Measurements from ENCODE around the gene DYNC1LI2. TPM values are rescaled to one million over a fixed set of nuclear protein-coding genes. Genes with fewer than 3 reads are reported as not detected.

The DYNC1LI2 gene
- total and polyA plus RNA-seq, 10 of the 15 experiments (the other 5 are each of a cell fraction or from before 2014, with no cell fraction given): 6.0 to 46.5 (median 33.7) TPM

- TF ChIP-seq TARDBP (IDR thresholded peaks at IDR 0.05; ENCODE audit: borderline replicate concordance) (no peak), PAX5 (IDR thresholded peaks at IDR 0.05; ENCODE audit: borderline replicate concordance, low read depth, low read length) (peak; percentile 68; the same call in 1 of the 2 replicates), EZH2 (IDR thresholded peaks at IDR 0.05; ENCODE audit: borderline replicate concordance, control insufficient read depth, low read depth, low read length) (no peak), KLF5 (IDR thresholded peaks at IDR 0.05; ENCODE audit: partially characterized antibody) (peak; percentile 88), CHD1 (IDR thresholded peaks at IDR 0.05; ENCODE audit: low read depth, low read length) (no peak), BACH1 (IDR thresholded peaks at IDR 0.05; ENCODE audit: borderline replicate concordance) (peak; percentile 94), NFXL1 (IDR thresholded peaks at IDR 0.05; ENCODE audit: borderline replicate concordance) (0 out of 2 replicates have a peak, but pooled peaks have one; percentile 50), CEBPZ (IDR thresholded peaks at IDR 0.05; ENCODE audit: low read depth, low read length) (no peak), NKRF (conservative IDR thresholded peaks at IDR 0.05) (peak; percentile 72; the same call in 1 of the 2 replicates), RUNX3 (IDR thresholded peaks at IDR 0.05; ENCODE audit: low read length) (peak; percentile 40), STAT1 (conservative IDR thresholded peaks at IDR 0.05) (peak; percentile 98; the same call in 1 of the 2 replicates), E2F8 (IDR thresholded peaks at IDR 0.05; ENCODE audit: low read depth, partially characterized antibody) (no peak), NFYA (IDR thresholded peaks at IDR 0.05; ENCODE audit: borderline replicate concordance, low read depth, low read length) (no peak), SMAD5 (IDR thresholded peaks at IDR 0.05; ENCODE audit: low read depth) (peak; percentile 62; the same call in 1 of the 2 replicates)
- TF ChIP-seq, protein P1, sequence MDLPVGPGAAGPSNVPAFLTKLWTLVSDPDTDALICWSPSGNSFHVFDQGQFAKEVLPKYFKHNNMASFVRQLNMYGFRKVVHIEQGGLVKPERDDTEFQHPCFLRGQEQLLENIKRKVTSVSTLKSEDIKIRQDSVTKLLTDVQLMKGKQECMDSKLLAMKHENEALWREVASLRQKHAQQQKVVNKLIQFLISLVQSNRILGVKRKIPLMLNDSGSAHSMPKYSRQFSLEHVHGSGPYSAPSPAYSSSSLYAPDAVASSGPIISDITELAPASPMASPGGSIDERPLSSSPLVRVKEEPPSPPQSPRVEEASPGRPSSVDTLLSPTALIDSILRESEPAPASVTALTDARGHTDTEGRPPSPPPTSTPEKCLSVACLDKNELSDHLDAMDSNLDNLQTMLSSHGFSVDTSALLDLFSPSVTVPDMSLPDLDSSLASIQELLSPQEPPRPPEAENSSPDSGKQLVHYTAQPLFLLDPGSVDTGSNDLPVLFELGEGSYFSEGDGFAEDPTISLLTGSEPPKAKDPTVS (IDR thresholded peaks at IDR 0.05; ENCODE audit: low read depth, low read length): 0 out of 2 replicates have a peak, but pooled peaks have one; percentile 17
Measured at GRCh38 chr16:66751303-66751991, at the start of gene DYNC1LI2 (continued).
